Neural progenitor cell (in vitro differentiated cells): ENCODE measurements around the gene EIF2B2.

Source experiments
- CTCF ChIP-seq: fragments of 200-600 bp; sonication (generic); IDR thresholded peaks from 2 replicates; pipeline ENCODE4 v1.5.1; 2017; ENCODE audit warnings: antibody characterized with exemption, mild to moderate bottlenecking
- EZH2 ChIP-seq: fragments of 200-600 bp; sonication (generic); IDR thresholded peaks from 2 replicates; pipeline ENCODE4 v1.6.1; 2017; ENCODE audit warnings: antibody characterized with exemption, mild to moderate bottlenecking, moderate library complexity
- EZH2phosphoT487 ChIP-seq: fragments of 200-600 bp; sonication (generic); IDR thresholded peaks from 2 replicates; pipeline ENCODE4 v1.6.1; 2017; ENCODE audit warnings: antibody characterized with exemption

- TF ChIP-seq CTCF: no peak
- no peak for TF ChIP-seq EZH2
- no peak for TF ChIP-seq EZH2phosphoT487
Observed at GRCh38 chr14:74962493-74962892, 40.2 kb upstream of the EIF2B2 start.
